Neural progenitor cell (in vitro differentiated cells): Measurements from ENCODE around the gene LETMD1. TPM values are rescaled to one million over a fixed set of nuclear protein-coding genes. Genes with fewer than 3 reads are reported as not detected.
"Not testable (repeated sequence)": the region's sequence is repeated elsewhere in the genome, so short reads cannot be mapped to it uniquely, and the experiment has no call there.

Experiments used
- DNase-seq: peaks from one replicate; pipeline ENCODE4 v3.0.0-alpha.2; 2016; ENCODE audit warnings: low spot score
- H2AFZ ChIP-seq: fragments of 200-600 bp; sonication (generic); replicated peaks from 2 replicates; pipeline ENCODE4 v1.6.1; 2016; ENCODE audit warnings: antibody characterized with exemption
- H3F3A ChIP-seq: fragments of 200-600 bp; sonication (generic); 2 replicates; pipeline ENCODE4 v1.6.1; 2016; ENCODE audit warnings: antibody characterized with exemption, low read depth
- H3K27ac ChIP-seq: fragments of 200-600 bp; sonication (generic); 2 replicates; pipeline ENCODE4 v1.5.1; 2016; ENCODE audit warnings: mild to moderate bottlenecking
- H3K27me3 ChIP-seq: fragments of 200-600 bp; sonication (generic); 2 replicates; pipeline ENCODE4 v1.6.1; 2016; ENCODE audit warnings: mild to moderate bottlenecking, moderate library complexity
- H3K36me3 ChIP-seq: fragments of 200-600 bp; sonication (generic); 2 replicates; pipeline ENCODE4 v1.5.1; 2016
- H3K4me1 ChIP-seq: fragments of 200-600 bp; sonication (generic); 2 replicates; pipeline ENCODE4 v1.6.1; 2016; ENCODE audit warnings: mixed run types
- H3K4me2 ChIP-seq: fragments of 200-600 bp; sonication (generic); 2 replicates; pipeline ENCODE4 v1.6.1; 2016
- H3K4me3 ChIP-seq: fragments of 200-600 bp; sonication (generic); 2 replicates; pipeline ENCODE4 v1.5.1; 2016
- H3K79me2 ChIP-seq: fragments of 200-600 bp; sonication (generic); 2 replicates; pipeline ENCODE4 v1.6.1; 2016; ENCODE audit warnings: low read depth
- H3K9ac ChIP-seq: fragments of 200-600 bp; sonication (generic); 2 replicates; pipeline ENCODE4 v1.6.1; 2016
- H3K9me3 ChIP-seq: fragments of 200-600 bp; sonication (generic); 2 replicates; pipeline ENCODE4 v1.5.1; 2016; ENCODE audit warnings: low read depth
- H4K20me1 ChIP-seq: fragments of 200-600 bp; sonication (generic); 2 replicates; pipeline ENCODE4 v1.6.1; 2016; ENCODE audit warnings: low read depth
- H3K27ac Mint-ChIP-seq: 3 replicates; pipeline ENCODE4 v1.8.0; 2021; ENCODE audit warnings: mixed read lengths
- H3K27me3 Mint-ChIP-seq: 2 replicates; pipeline ENCODE4 v1.8.0; 2022; ENCODE audit warnings: low read depth, mild to moderate bottlenecking, inconsistent platforms, moderate library complexity, mixed read lengths; ENCODE audit not compliant: insufficient read depth
- H3K36me3 Mint-ChIP-seq: 3 replicates; pipeline ENCODE4 v1.8.0; 2021; ENCODE audit warnings: mixed read lengths
- H3K4me1 Mint-ChIP-seq: 3 replicates; pipeline ENCODE4 v1.8.0; 2021; ENCODE audit warnings: mixed read lengths
- H3K4me3 Mint-ChIP-seq: 3 replicates; pipeline ENCODE4 v1.8.0; 2021; ENCODE audit warnings: mild to moderate bottlenecking, moderate library complexity, mixed read lengths
- H3K9me3 Mint-ChIP-seq: 3 replicates; pipeline ENCODE4 v1.8.0; 2020; ENCODE audit warnings: mixed read lengths
- CTCF ChIP-seq: fragments of 200-600 bp; sonication (generic); IDR thresholded peaks from 2 replicates; pipeline ENCODE4 v1.5.1; 2017; ENCODE audit warnings: antibody characterized with exemption, mild to moderate bottlenecking
- EZH2 ChIP-seq: fragments of 200-600 bp; sonication (generic); IDR thresholded peaks from 2 replicates; pipeline ENCODE4 v1.6.1; 2017; ENCODE audit warnings: antibody characterized with exemption, mild to moderate bottlenecking, moderate library complexity
- EZH2phosphoT487 ChIP-seq: fragments of 200-600 bp; sonication (generic); IDR thresholded peaks from 2 replicates; pipeline ENCODE4 v1.6.1; 2017; ENCODE audit warnings: antibody characterized with exemption
- total RNA-seq: library from RNA; depleted of rRNA; stranded (reverse); fragments of >200 nt; gene quantifications from 2 replicates; pipeline ENCODE4 v1.2.3, GENCODE V29; 2015; ENCODE audit warnings: low replicate concordance

The LETMD1 gene
- total RNA-seq, 1 donor from 2014 or later: 40.9 TPM

GRCh38 chr12:51077930-51078329, 29.8 kb downstream of the LETMD1 start:
- Histone ChIP-seq H2AFZ (no peak overlapping the region), H3K9me3 (no peaks in the 10 kb centered on the region), H3K4me1 (peaks cover 10% of the 10 kb centered on the region), H3K27ac (no peak overlapping the region), H3K27me3 (no peaks in the 10 kb centered on the region), H4K20me1 (peaks cover 71% of the 10 kb centered on the region), H3F3A (peaks cover 9% of the 10 kb centered on the region), H3K36me3 (no peaks in the 10 kb centered on the region), H3K9ac (peak overlapping the region; percentile 41), H3K79me2 (peaks cover 80% of the 10 kb centered on the region), H3K4me3 (no peak overlapping the region), H3K4me2 (no peak overlapping the region)
- no peak overlapping the region for H3K27ac Mint-ChIP-seq
- DNase-seq: no peak
- H3K36me3 Mint-ChIP-seq: peaks cover 9% of the 10 kb centered on the region
- TF ChIP-seq CTCF (no peak), EZH2 (no peak), EZH2phosphoT487 (no peak)
- H3K4me1 Mint-ChIP-seq: peaks cover 25% of the 10 kb centered on the region
- no peaks in the 10 kb centered on the region for H3K9me3 Mint-ChIP-seq
- H3K4me3 Mint-ChIP-seq: no peak overlapping the region
- H3K27me3 Mint-ChIP-seq: peaks cover 3% of the 10 kb centered on the region

GRCh38 chr12:51078346-51078745, 30.2 kb downstream of the LETMD1 start:
- not testable (repeated sequence) for H3K9ac ChIP-seq, H3K4me3 Mint-ChIP-seq, H3K9me3 Mint-ChIP-seq

GRCh38 chr12:51078866-51079265, 30.7 kb downstream of the LETMD1 start:
- not testable (repeated sequence) for H3K4me3 ChIP-seq, H3K27ac Mint-ChIP-seq, H3K36me3 ChIP-seq, H3K4me3 Mint-ChIP-seq, H3K9me3 Mint-ChIP-seq, H3K27me3 Mint-ChIP-seq, H2AFZ ChIP-seq, H3K9ac ChIP-seq, H3K36me3 Mint-ChIP-seq, H3K4me2 ChIP-seq, H3K9me3 ChIP-seq, H3K27me3 ChIP-seq, DNase-seq, H3K27ac ChIP-seq
- peaks cover 71% of the 10 kb centered on the region for H4K20me1 ChIP-seq
- peaks cover 16% of the 10 kb centered on the region for H3F3A ChIP-seq
- peaks cover 82% of the 10 kb centered on the region for H3K79me2 ChIP-seq
- peaks cover 28% of the 10 kb centered on the region for H3K4me1 Mint-ChIP-seq
- peaks cover 10% of the 10 kb centered on the region for H3K4me1 ChIP-seq

More at GRCh38 chr12:51078346-51078745, 30.2 kb downstream of the LETMD1 start:
- not testable (repeated sequence) for DNase-seq, H3K27ac Mint-ChIP-seq, H3K27me3 Mint-ChIP-seq, H3K27ac ChIP-seq, H3K9me3 ChIP-seq, H3K36me3 ChIP-seq, H2AFZ ChIP-seq, H3K4me3 ChIP-seq, H3K27me3 ChIP-seq, H3K4me2 ChIP-seq, H3K36me3 Mint-ChIP-seq
- H3F3A ChIP-seq: peaks cover 13% of the 10 kb centered on the region
- peaks cover 71% of the 10 kb centered on the region for H4K20me1 ChIP-seq
- H3K79me2 ChIP-seq: peaks cover 82% of the 10 kb centered on the region
- peaks cover 25% of the 10 kb centered on the region for H3K4me1 Mint-ChIP-seq
- H3K4me1 ChIP-seq: peaks cover 10% of the 10 kb centered on the region

- Histone ChIP-seq H3K4me3 (no peak overlapping the region), H2AFZ (no peak overlapping the region), H3F3A (peaks cover 22% of the 10 kb centered on the region), H3K4me2 (no peak overlapping the region), H4K20me1 (peaks cover 62% of the 10 kb centered on the region), H3K9ac (no peak overlapping the region), H3K27me3 (no peaks in the 10 kb centered on the region), H3K36me3 (no peaks in the 10 kb centered on the region), H3K9me3 (no peaks in the 10 kb centered on the region), H3K79me2 (peaks cover 77% of the 10 kb centered on the region), H3K4me1 (peaks cover 10% of the 10 kb centered on the region), H3K27ac (no peak overlapping the region)
- Mint-ChIP-seq H3K4me1 (peaks cover 32% of the 10 kb centered on the region), H3K4me3 (no peak overlapping the region), H3K9me3 (no peaks in the 10 kb centered on the region), H3K27me3 (peaks cover 3% of the 10 kb centered on the region), H3K36me3 (peaks cover 7% of the 10 kb centered on the region), H3K27ac (no peak overlapping the region)
- no peak for DNase-seq
- no peak for TF ChIP-seq CTCF
- TF ChIP-seq EZH2phosphoT487: no peak
- TF ChIP-seq EZH2: no peak
These were observed 32.0 kb downstream of the LETMD1 start for GRCh38 chr12:51080136-51080535.
